ENCODE results near the gene SPTAN1. TPM values are rescaled to one million over a fixed set of nuclear protein-coding genes. Genes with fewer than 3 reads are reported as not detected.

The SPTAN1 gene
- total RNA-seq, 4 donors from 2014 or later: 189 to 307 (median 278) TPM

DNA sequence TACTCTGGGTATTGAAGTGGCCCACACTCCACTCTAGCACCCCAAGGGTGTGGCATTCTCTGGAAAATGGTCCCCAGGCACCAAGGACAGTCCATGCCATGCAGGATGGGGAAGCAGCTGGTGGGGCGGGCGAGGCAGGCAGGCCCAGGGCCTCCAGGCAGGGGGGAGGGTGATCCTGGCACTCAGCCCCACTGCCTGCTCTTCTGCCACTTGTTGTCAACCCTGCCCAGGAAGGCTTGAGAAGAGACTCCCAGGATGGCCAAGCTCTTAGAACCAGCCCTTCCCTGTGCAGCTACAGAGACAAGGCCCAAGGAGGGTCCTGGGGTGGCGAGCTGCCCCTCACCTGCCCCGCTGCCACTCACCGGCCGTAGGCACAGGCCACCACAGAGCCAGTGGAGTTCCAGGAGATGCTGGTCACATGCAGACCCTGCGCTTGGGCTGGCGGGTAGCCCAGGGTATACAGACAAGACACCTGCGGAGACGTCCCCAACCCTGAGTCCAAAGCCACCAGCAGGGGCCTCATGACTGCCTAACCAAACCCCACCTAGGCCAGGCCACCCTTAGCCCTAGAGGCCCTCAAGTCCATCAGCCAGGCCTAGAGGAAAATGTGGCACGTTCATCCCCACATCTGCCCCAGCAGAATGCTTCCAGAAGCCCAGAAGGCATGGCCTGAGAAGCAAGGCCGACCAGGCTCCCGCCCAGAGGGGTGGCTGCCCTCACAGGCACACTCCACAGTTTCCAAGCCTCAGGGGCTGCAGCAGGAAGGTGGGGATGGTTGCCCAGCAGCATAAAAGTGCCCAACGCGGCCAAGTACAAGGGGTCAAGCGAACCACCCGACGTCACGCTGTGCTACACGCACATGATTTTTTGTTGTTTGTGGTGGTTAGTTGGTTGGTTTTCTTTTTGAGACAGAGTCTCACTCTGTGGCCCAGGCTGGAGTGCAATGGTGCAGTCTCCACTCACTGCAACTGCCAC lies 84.5 kb downstream of the SPTAN1 start:
- Histone ChIP-seq H3K9me3 (no peaks in the 10 kb centered on the region), H3K27me3 (no peaks in the 10 kb centered on the region), H3K4me3 (replicated peaks in 1 of 3) (no peak overlapping the region), H3K36me3 (peaks cover 26 to 49% of the 10 kb centered on the region in 2 donors), H3K27ac (peak overlapping the region; percentile 96 to 99 (median 98)), H3K4me1 (peaks cover 27 to 33% of the 10 kb centered on the region in 2 donors)
- intact Hi-C loops (cut with DNase I): loop anchor here (10.0 kb wide), 2 partner anchors 48 to 88 kb away; partner anchors contain the start of genes SET and ZDHHC12
- TF ChIP-seq POLR2A (IDR thresholded peaks at IDR 0.05): no peak
- TF ChIP-seq, protein P1, sequence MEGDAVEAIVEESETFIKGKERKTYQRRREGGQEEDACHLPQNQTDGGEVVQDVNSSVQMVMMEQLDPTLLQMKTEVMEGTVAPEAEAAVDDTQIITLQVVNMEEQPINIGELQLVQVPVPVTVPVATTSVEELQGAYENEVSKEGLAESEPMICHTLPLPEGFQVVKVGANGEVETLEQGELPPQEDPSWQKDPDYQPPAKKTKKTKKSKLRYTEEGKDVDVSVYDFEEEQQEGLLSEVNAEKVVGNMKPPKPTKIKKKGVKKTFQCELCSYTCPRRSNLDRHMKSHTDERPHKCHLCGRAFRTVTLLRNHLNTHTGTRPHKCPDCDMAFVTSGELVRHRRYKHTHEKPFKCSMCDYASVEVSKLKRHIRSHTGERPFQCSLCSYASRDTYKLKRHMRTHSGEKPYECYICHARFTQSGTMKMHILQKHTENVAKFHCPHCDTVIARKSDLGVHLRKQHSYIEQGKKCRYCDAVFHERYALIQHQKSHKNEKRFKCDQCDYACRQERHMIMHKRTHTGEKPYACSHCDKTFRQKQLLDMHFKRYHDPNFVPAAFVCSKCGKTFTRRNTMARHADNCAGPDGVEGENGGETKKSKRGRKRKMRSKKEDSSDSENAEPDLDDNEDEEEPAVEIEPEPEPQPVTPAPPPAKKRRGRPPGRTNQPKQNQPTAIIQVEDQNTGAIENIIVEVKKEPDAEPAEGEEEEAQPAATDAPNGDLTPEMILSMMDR (IDR thresholded peaks at IDR 0.05): no peak
- DNase-seq: peak; percentile 63 to 67
- 81 to 89% methylated on average over 8 to 10 of the region's 20 CpGs for WGBS, 2 donors

DNA sequence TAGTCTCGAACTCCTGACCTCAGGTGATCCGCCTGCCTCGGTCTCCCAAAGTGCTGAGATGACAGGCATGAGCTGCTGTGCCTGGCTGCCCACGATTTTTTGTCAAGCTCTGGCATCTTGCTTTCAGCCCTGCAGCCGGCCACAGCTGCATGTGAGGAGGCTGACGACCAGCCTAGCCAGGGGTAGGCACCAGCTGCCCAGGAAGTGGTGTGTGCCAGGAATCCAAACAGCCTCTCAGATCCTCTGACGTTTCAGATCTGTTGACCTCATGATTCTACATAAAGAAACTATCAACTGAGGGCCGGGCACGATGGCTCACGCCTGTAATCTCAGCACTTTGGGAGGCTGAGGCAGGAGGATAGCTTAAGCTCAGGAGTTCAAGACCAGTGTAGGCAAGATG lies 85.3 kb downstream of the SPTAN1 start:
- Histone ChIP-seq H3K27ac (peak overlapping the region in 1 of 3 donors; percentile 98), H3K4me1 (peaks cover 27 to 33% of the 10 kb centered on the region in 2 donors), H3K27me3 (no peaks in the 10 kb centered on the region), H3K36me3 (peaks cover 18 to 41% of the 10 kb centered on the region in 2 donors), H3K9me3 (no peaks in the 10 kb centered on the region), H3K4me3 (replicated peaks in 1 of 3) (no peak overlapping the region)
- 81% methylated on average over 9 to 10 of the region's 10 CpGs for WGBS, 2 donors
- intact Hi-C loops (cut with DNase I): loop anchor here (10.0 kb wide), 2 partner anchors 47 to 87 kb away; partner anchors contain the start of genes SET and ZDHHC12
- DNase-seq: no peak
- TF ChIP-seq, protein P1 (IDR thresholded peaks at IDR 0.05): no peak
- no peak for TF ChIP-seq POLR2A (IDR thresholded peaks at IDR 0.05)

DNA sequence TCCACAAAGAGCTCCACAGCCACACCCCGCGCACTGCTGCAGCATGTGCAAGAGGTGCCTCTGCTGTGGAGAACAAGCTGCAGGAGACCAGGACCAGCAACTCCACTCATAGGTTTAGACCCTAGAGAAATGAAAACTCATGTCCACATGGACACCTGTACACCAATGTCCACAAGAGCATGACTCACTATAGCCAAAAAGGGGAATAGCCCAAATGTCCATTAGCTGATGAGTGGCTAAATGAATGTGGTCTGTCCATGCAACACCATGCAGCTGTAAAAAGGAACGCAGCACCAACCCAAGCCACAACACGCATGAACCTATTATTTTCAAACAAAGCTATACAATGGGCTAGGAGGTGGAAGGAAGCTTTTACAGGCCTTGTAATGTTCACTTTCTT lies 86.2 kb downstream of the SPTAN1 start:
- no peaks in the 10 kb centered on the region for H3K27me3 ChIP-seq
- no peak overlapping the region for H3K4me3 ChIP-seq (replicated peaks in 1 of 3)
- intact Hi-C loops (cut with DNase I): loop anchor here (10.0 kb wide), 2 partner anchors 46 to 86 kb away; partner anchors contain the start of genes SET and ZDHHC12
- TF ChIP-seq, protein P1 (IDR thresholded peaks at IDR 0.05): no peak
- no peak for TF ChIP-seq POLR2A (IDR thresholded peaks at IDR 0.05)
- no peak for DNase-seq
- H3K4me1 ChIP-seq: peaks cover 27 to 33% of the 10 kb centered on the region in 2 donors
- peaks cover 9 to 31% of the 10 kb centered on the region in 2 donors for H3K36me3 ChIP-seq
- H3K9me3 ChIP-seq: no peaks in the 10 kb centered on the region
- WGBS, 2 donors: 98% methylated on average over 4 of the region's 4 CpGs
- H3K27ac ChIP-seq: no peak overlapping the region

DNA sequence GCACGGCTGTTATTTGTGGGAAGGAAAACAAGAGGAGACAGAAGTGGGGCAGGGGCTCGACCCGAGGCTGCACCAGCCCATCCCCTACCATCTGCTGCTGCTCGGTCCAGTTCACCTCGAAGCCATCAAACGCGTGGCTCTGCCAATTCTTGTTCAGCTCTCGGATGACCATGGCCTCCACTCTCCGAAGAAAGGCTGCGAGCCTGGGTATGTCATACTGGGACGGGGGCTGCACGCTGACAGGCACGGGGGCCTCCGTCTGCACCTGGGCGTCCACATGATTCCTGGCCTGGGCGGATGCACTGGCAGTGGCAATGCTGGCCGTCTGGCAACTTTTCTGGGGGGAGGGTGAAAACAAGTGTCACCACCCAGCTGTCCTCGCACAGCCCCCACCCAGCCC lies 88.2 kb downstream of the SPTAN1 start:
- no peak for TF ChIP-seq POLR2A (IDR thresholded peaks at IDR 0.05)
- TF ChIP-seq, protein P1 (IDR thresholded peaks at IDR 0.05): no peak
- 93 to 94% methylated on average over 16 to 17 of the region's 18 CpGs for WGBS, 2 donors

More for the DNA sequence above, 88.2 kb downstream of the SPTAN1 start:
- intact Hi-C loops (cut with DNase I): no loop called here
- Histone ChIP-seq H3K9me3 (no peaks in the 10 kb centered on the region), H3K4me3 (replicated peaks in 1 of 3) (no peak overlapping the region), H3K4me1 (peaks cover 15 to 16% of the 10 kb centered on the region in 2 donors), H3K27me3 (no peaks in the 10 kb centered on the region), H3K27ac (no peak overlapping the region), H3K36me3 (peaks cover 0 to 19% of the 10 kb centered on the region in 2 donors)
- DNase-seq: no peak
